ENCODE results near the gene TALDO1. TPM values are rescaled to one million over a fixed set of nuclear protein-coding genes. Genes with fewer than 3 reads are reported as not detected.

The TALDO1 gene
- total and polyA plus RNA-seq, 2 of the 8 experiments (the other 6 are each of a cell fraction or from before 2014, with no cell fraction given) = 265 to 308 TPM

DNA sequence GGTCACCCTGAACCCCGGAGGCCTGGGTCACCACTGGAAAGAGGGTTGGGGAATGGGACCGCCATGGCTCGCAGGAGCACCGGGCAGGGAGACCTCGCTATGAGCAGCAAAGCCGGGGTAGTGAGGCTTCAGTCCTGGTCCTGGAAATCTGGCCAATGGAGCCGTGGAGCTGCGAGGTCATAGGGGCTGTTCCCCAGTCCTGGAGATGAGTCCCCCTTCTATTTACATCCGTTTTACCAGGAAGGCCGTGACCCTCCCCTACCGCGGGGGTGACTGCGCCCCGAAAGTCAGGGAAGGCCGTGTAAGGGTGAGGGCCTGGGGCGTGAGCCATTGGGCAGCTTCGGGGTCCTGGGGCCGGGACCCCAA lies 57.3 kb downstream of the TALDO1 start:
- WGBS, 2 experiments (ENCODE audit: extremely low coverage in 1 of 2, insufficient coverage in 1 of 2, insufficient read length in 1 of 2, insufficient replicate concordance in 2 of 2, low coverage in 1 of 2, low lambda C conversion rate in 2 of 2, missing lambda C conversion rate in 1 of 2) = 42% methylated on average over 18 of the region's 18 CpGs; no CpG with 5 or more reads in 1 of the 2 experiments
- POLR2A ChIA-PET (ENCODE audit: partially characterized antibody) = interaction anchor here (0.9 to 53.0 kb wide), 11 partner anchors 8 to 166 kb away, joined by 3 to 1917 read pairs (median 5); partner anchors contain the start of genes CD151, CEND1, CRACR2B and PNPLA2
- Histone ChIP-seq H3K9me3 (ENCODE audit: insufficient read depth in 2 of 2, low read depth in 1 of 2, low read length in 1 of 2) (no peaks in the 10 kb centered on the region), H2BK12ac (ENCODE audit: low read depth, low read length) (peak overlapping the region; percentile 35; the same call in 1 of the 2 replicates), H3K9ac (replicated peaks in 1 of 4; ENCODE audit: extremely low read depth in 1 of 4, low read depth in 3 of 4, low read length in 3 of 4) (no peak overlapping the region; a peak in 1 of 7 replicates), H4K8ac (ENCODE audit: extremely low read depth, insufficient read depth, low read length) (peak overlapping the region; percentile 76), H3K23ac (ENCODE audit: insufficient read length) (no peak overlapping the region), H3K18ac (ENCODE audit: extremely low read depth, low read length) (peak overlapping the region; percentile 78; the same call in 1 of the 2 replicates), H4K91ac (replicated peaks; ENCODE audit: insufficient read length, low read length) (no peak overlapping the region), H3K27me3 (replicated peaks in 1 of 4; ENCODE audit: control insufficient read depth in 3 of 4, extremely low read depth in 1 of 4, insufficient read depth in 3 of 4, low read length in 3 of 4) (no peaks in the 10 kb centered on the region; a peak in 1 of 7 replicates), H4K20me1 (replicated peaks in 1 of 2; ENCODE audit: control insufficient read depth in 1 of 2, insufficient read depth in 2 of 2, low read length in 2 of 2) (peaks cover 0 to 7% of the 10 kb centered on the region in 2 experiments), H3K4me3 (ENCODE audit: extremely low read depth in 1 of 4, insufficient read depth in 2 of 4, low read depth in 3 of 4, low read length in 4 of 4) (peak overlapping the region; percentile 28 to 71 (median 47)), H3K36me3 (ENCODE audit: control insufficient read depth in 2 of 4, insufficient read depth in 4 of 4, low read length in 3 of 4) (peaks cover under 1 to 25% (median 6%) of the 10 kb centered on the region in 4 experiments; a peak in 5 of 8 replicates), H3K4me2 (ENCODE audit: insufficient read depth in 1 of 2, low read depth in 2 of 2, low read length in 2 of 2) (peak overlapping the region; percentile 67 to 83), H2BK15ac (ENCODE audit: low read length) (no peak overlapping the region), H3K4me1 (replicated peaks in 1 of 4; ENCODE audit: control insufficient read depth in 3 of 4, insufficient read depth in 4 of 4, low read length in 3 of 4) (peaks cover 0 to 8% (median 7%) of the 10 kb centered on the region in 4 experiments; a peak in 5 of 7 replicates), H3K56ac (replicated peaks; ENCODE audit: insufficient read length, low read depth, low read length) (no peak overlapping the region), H2AFZ (ENCODE audit: low read length) (no peak overlapping the region), H3K27ac (ENCODE audit: low read depth, low read length) (no peak overlapping the region), H3K79me2 (ENCODE audit: control insufficient read depth in 1 of 2, insufficient read depth in 2 of 2, low read length in 2 of 2) (peaks cover 0 to 7% of the 10 kb centered on the region in 2 experiments; a peak in 1 of 4 replicates), H2AK5ac (ENCODE audit: low read depth, low read length) (no peak overlapping the region), H4K5ac (ENCODE audit: insufficient read length, low read depth, low read length) (peak overlapping the region; percentile 2), H3K23me2 (ENCODE audit: low read depth, low read length) (peaks cover 13% of the 10 kb centered on the region; the same call in 1 of the 2 replicates), H3K79me1 (ENCODE audit: low read depth, low read length) (peaks cover 2% of the 10 kb centered on the region; the same call in 1 of the 2 replicates), H2BK120ac (replicated peaks; ENCODE audit: low read depth, low read length) (peak overlapping the region; percentile 18), H2BK5ac (ENCODE audit: low read depth, low read length) (peak overlapping the region; percentile 67; the same call in 1 of the 2 replicates), H3K14ac (ENCODE audit: insufficient read length) (no peak overlapping the region), H2BK20ac (ENCODE audit: low read length) (no peak overlapping the region), H3K4ac (replicated peaks; ENCODE audit: insufficient read length, low read depth, low read length) (no peak overlapping the region)
- CTCF ChIA-PET (ENCODE audit: partially characterized antibody) = interaction anchor here (1.1 to 2.7 kb wide), 2 partner anchors 12 to 43 kb away, joined by 3 to 7 read pairs; no protein-coding TSS in a partner anchor
- no peak for DNase-seq (ENCODE audit: low read depth in 1 of 2, low spot score in 2 of 2)
- no peak for FAIRE-seq
- TF ChIP-seq ZNF274 (IDR thresholded peaks at IDR 0.05; ENCODE audit: borderline replicate concordance, extremely low read depth, low read length) = no peak
- no peak for TF ChIP-seq SIN3A (conservative IDR thresholded peaks at IDR 0.05 in 1 of 2, IDR thresholded peaks at IDR 0.05 in 1 of 2; ENCODE audit: low read depth in 1 of 2, low read length in 2 of 2)
- TF ChIP-seq NRF1 (IDR thresholded peaks at IDR 0.05; ENCODE audit: low read depth, low read length) = no peak
- TF ChIP-seq EP300 (IDR thresholded peaks at IDR 0.05; ENCODE audit: borderline replicate concordance in 1 of 2, low read depth in 2 of 2, low read length in 2 of 2) = no peak
- TF ChIP-seq, protein P1, sequence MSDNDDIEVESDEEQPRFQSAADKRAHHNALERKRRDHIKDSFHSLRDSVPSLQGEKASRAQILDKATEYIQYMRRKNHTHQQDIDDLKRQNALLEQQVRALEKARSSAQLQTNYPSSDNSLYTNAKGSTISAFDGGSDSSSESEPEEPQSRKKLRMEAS (IDR thresholded peaks at IDR 0.05) = no peak
- TF ChIP-seq EGR1 (IDR thresholded peaks at IDR 0.05; ENCODE audit: borderline replicate concordance, low read depth, low read length) = no peak
- TF ChIP-seq RXRA (IDR thresholded peaks at IDR 0.05; ENCODE audit: insufficient read depth, low read depth, low read length) = no peak
- no peak for TF ChIP-seq RAD21 (IDR thresholded peaks at IDR 0.05 in 1 of 2, conservative IDR thresholded peaks at IDR 0.05 in 1 of 2; ENCODE audit: low read depth in 2 of 2, low read length in 2 of 2)
- no peak for TF ChIP-seq FOSL1 (IDR thresholded peaks at IDR 0.05; ENCODE audit: insufficient read depth, low read depth, low read length)
- no peak for TF ChIP-seq GABPA (IDR thresholded peaks at IDR 0.05; ENCODE audit: borderline replicate concordance, insufficient read depth, low read length)
- TF ChIP-seq TEAD4 (IDR thresholded peaks at IDR 0.05; ENCODE audit: low read depth, low read length) = no peak

Data from H1 (cell line).